K562 (cell line): ENCODE measurements around the gene LMO4. TPM values are rescaled to one million over a fixed set of nuclear protein-coding genes. Genes with fewer than 3 reads are reported as not detected.

Source experiments
- ATAC-seq: fragments of 200-7000 bp; cut with Tn5 transposase; 3 replicates; pipeline ENCODE4 v1.9.1; 2020; ENCODE audit warnings: moderate library complexity
- BruUV-seq: library from RNA; stranded (reverse); fragments of 400-500 nt; replicated peaks from 2 replicates; lab custom pipeline; 2021; lab: Mats Ljungman, UMichigan
- CTCF ChIA-PET: fragments of 300-600 bp; formaldehyde crosslinking; extraction: SDS; loops from one replicate; lab custom pipeline; 2021; ENCODE audit warnings: low intra/inter-chr PET ratio; lab: Yijun Ruan, JAX
- POLR2A ChIA-PET: fragments of 300-600, 350-650 bp; sonication (Branson Sonifier 250); formaldehyde crosslinking; extraction: SDS; loops from one replicate; lab custom pipeline; 2021; ENCODE audit warnings: antibody characterized with exemption, inconsistent platforms; lab: Yijun Ruan, JAX
- DNase-seq, 4 experiments: peaks; one replicate each; pipeline versions ENCODE4 v3.0.0 to v3.0.0-alpha.2; 2011 to 2018; ENCODE audit warnings: low spot score in 3 of 4, mixed read lengths in 3 of 4; ENCODE audit errors: extremely low read depth in 1 of 4
- FAIRE-seq: peaks from 2 replicates; lab custom pipeline; 2011; peaks lifted over from hg19 to GRCh38; lab: Jason Lieb, UNC
- H2AFZ ChIP-seq: 2 replicates; pipeline ENCODE4 v1.6.0; 2011; ENCODE audit warnings: low read depth, low read length, control low read depth, inconsistent platforms
- H3K27ac ChIP-seq: fragments of 200-600 bp; 3 replicates; pipeline ENCODE4 v1.8.0; 2011; ENCODE audit warnings: low read depth, mild to moderate bottlenecking, control low read depth, inconsistent platforms, low read length, moderate library complexity, mixed read lengths; ENCODE audit errors: extremely low read depth
- H3K27me3 ChIP-seq, 2 experiments: fragments of 300-600 bp in 1 of 2; 2 replicates in 1 of 2; 3 replicates in 1 of 2; pipeline versions ENCODE4 v1.6.0 to v1.8.0; 2011; ENCODE audit warnings: inconsistent platforms in 2 of 2, low read length in 2 of 2, mild to moderate bottlenecking in 1 of 2, mixed read lengths in 1 of 2, moderate library complexity in 1 of 2; ENCODE audit not compliant: control insufficient read depth in 2 of 2, insufficient read depth in 2 of 2
- H3K36me3 ChIP-seq: fragments of 300-600 bp; 3 replicates; pipeline ENCODE4 v1.8.0; 2011; ENCODE audit warnings: mild to moderate bottlenecking, low read length, inconsistent platforms; ENCODE audit not compliant: control insufficient read depth, insufficient read depth
- H3K4me1 ChIP-seq, 2 experiments: fragments of 200-600 bp in 1 of 2; replicated peaks in 1 of 2; 2 replicates in 1 of 2; 3 replicates in 1 of 2; pipeline versions ENCODE4 v1.5.1 to v1.8.0; 2011; ENCODE audit warnings: inconsistent platforms in 2 of 2, low read length in 2 of 2, mild to moderate bottlenecking in 1 of 2, mixed read lengths in 1 of 2, moderate library complexity in 1 of 2; ENCODE audit not compliant: control insufficient read depth in 2 of 2, insufficient read depth in 2 of 2
- H3K4me2 ChIP-seq: 2 replicates; pipeline ENCODE4 v1.6.1; 2011; ENCODE audit warnings: low read length, control low read depth, inconsistent platforms, mixed read lengths; ENCODE audit not compliant: insufficient read depth
- H3K4me3 ChIP-seq: fragments of 200-600 bp; sonication (generic), shearing (Covaris generic); 2 replicates; pipeline ENCODE4 v1.5.1; 2016; ENCODE audit warnings: control low read depth, inconsistent platforms
- H3K79me2 ChIP-seq: fragments of 200-600 bp; 3 replicates; pipeline ENCODE4 v1.8.0; 2011; ENCODE audit warnings: low read length, inconsistent platforms; ENCODE audit not compliant: control insufficient read depth, insufficient read depth
- H3K9ac ChIP-seq, 2 experiments: 2 replicates each; pipeline versions ENCODE4 v1.6.0 to v1.6.1; 2011; ENCODE audit warnings: low read depth in 2 of 2, low read length in 2 of 2, control low read depth in 1 of 2, inconsistent platforms in 1 of 2, mild to moderate bottlenecking in 1 of 2, mixed read lengths in 1 of 2; ENCODE audit not compliant: insufficient read depth in 1 of 2
- H3K9me1 ChIP-seq: one replicate; pipeline ENCODE4 v1.6.0; 2011; ENCODE audit warnings: inconsistent platforms, mild to moderate bottlenecking, low read length, moderate library complexity; ENCODE audit not compliant: control insufficient read depth, insufficient read depth
- H3K9me3 ChIP-seq: replicated peaks from 2 replicates; pipeline ENCODE4 v1.5.1; 2011; ENCODE audit warnings: low read depth, low read length, inconsistent platforms; ENCODE audit not compliant: control insufficient read depth, insufficient read depth
- H4K20me1 ChIP-seq: replicated peaks from 2 replicates; pipeline ENCODE4 v1.6.1; 2011; ENCODE audit warnings: low read length, inconsistent platforms, mixed read lengths; ENCODE audit not compliant: control insufficient read depth, insufficient read depth
- ATF2 ChIP-seq: sonication (generic); formaldehyde crosslinking; IDR thresholded peaks from 2 replicates; pipeline ENCODE4 v1.8.1; 2022; ENCODE audit warnings: missing genetic modification reagents
- CBFA2T3 ChIP-seq: fragments of 450-650 bp; IDR thresholded peaks from 2 replicates; pipeline ENCODE4 v1.6.1; 2017
- EP400 ChIP-seq: fragments of 450-650 bp; IDR thresholded peaks from 2 replicates; pipeline ENCODE4 v1.6.1; 2017; ENCODE audit warnings: antibody characterized with exemption, mild to moderate bottlenecking, moderate library complexity
- ESRRA ChIP-seq: fragments of 450-650 bp; IDR thresholded peaks from 2 replicates; pipeline ENCODE4 v1.6.1; 2014; ENCODE audit warnings: low read depth, mild to moderate bottlenecking, moderate library complexity, borderline replicate concordance
- HDAC8 ChIP-seq: fragments of 450-650 bp; IDR thresholded peaks from 2 replicates; pipeline ENCODE4 v1.6.1; 2016; ENCODE audit warnings: mild to moderate bottlenecking, missing genetic modification characterization, moderate library complexity, missing compliant biosample characterization
- NR2F6 ChIP-seq: fragments of 450-650 bp; formaldehyde crosslinking; IDR thresholded peaks from 2 replicates; pipeline ENCODE4 v1.4.0; 2020; ENCODE audit warnings: mild to moderate bottlenecking
- SAFB2 ChIP-seq: fragments of 200-400 bp; formaldehyde crosslinking; IDR thresholded peaks from 2 replicates; pipeline ENCODE4 v1.6.1; 2018; ENCODE audit warnings: borderline replicate concordance, low read length, low read depth, moderate library complexity; ENCODE audit not compliant: severe bottlenecking
- SRSF3 ChIP-seq: fragments of 200-400 bp; formaldehyde crosslinking; IDR thresholded peaks from 2 replicates; pipeline ENCODE4 v1.6.1; 2016; ENCODE audit warnings: mild to moderate bottlenecking, low read length, moderate library complexity; ENCODE audit not compliant: insufficient read depth
- WHSC1 ChIP-seq: IDR thresholded peaks from one replicate; pipeline ENCODE4 v1.6.1; 2012; ENCODE audit warnings: low read length, control low read depth, inconsistent platforms
- ZBED1 ChIP-seq: IDR thresholded peaks from 2 replicates; pipeline ENCODE4 v1.6.1; 2014
- ZNF146 ChIP-seq: IDR thresholded peaks from one replicate; pipeline ENCODE4 v1.6.1; 2018; ENCODE audit warnings: missing compliant biosample characterization; ENCODE audit not compliant: unreplicated experiment
- ZNF197 ChIP-seq: fragments of 200-800 bp; sonication (Bioruptor generic); IDR thresholded peaks from 2 replicates; pipeline ENCODE4 v1.6.1; 2016; ENCODE audit warnings: low read depth, missing genetic modification characterization, missing compliant biosample characterization
- ZNF280A ChIP-seq: fragments of 450-650 bp; IDR thresholded peaks from 2 replicates; pipeline ENCODE4 v1.6.1; 2018; ENCODE audit warnings: mild to moderate bottlenecking, low read depth; ENCODE audit not compliant: partially characterized antibody
- WGBS: fragments of 100-300 bp; shearing (Covaris generic); methylation state at CpG from one replicate; pipeline ENCODE4 v1.1.6; 2016; ENCODE audit warnings: low coverage, mixed read lengths; ENCODE audit not compliant: insufficient coverage; ENCODE audit errors: missing lambda C conversion rate; 5-methylcytosine and 5-hydroxymethylcytosine counted together
- in situ Hi-C: fragments of 300-500 bp; cut with MboI; formaldehyde crosslinking; loops from 4 replicates; pipeline ENCODE4 v1.15.0; 2018; ENCODE audit warnings: inconsistent platforms, mixed read lengths
- intact Hi-C: fragments of 100-400 bp; cut with micrococcal nuclease; formaldehyde crosslinking; loops from 2 replicates; pipeline ENCODE4 v1.14.2; 2022
- polyA plus RNA-seq, 8 experiments: library from polyadenylated mRNA; depleted of rRNA in 4 of 8; stranded (reverse) in 5 of 8; unstranded in 3 of 8; fragments of >200 nt; fragmentation: Nextera tagmentation in 2 of 8; fragmentation: Illumina TruSeq in 1 of 8; extraction: Ambion mirVana in 2 of 8; extraction: Trizol in 1 of 8; gene quantifications; 2 replicates each; pipeline versions ENCODE4 v1.2.1 to v1.2.3, GENCODE V29; 2011 to 2014; ENCODE audit warnings: inconsistent platforms in 1 of 8, missing spikeins in 1 of 8
- total RNA-seq, 7 experiments: library from RNA; depleted of rRNA in 6 of 7; stranded (reverse); fragments of >200 nt in 6 of 7; fragmentation: Illumina TruSeq in 2 of 7; extraction: Trizol in 2 of 7; gene quantifications; 2 replicates each; pipeline versions ENCODE4 v1.2.1 to v1.2.3, GENCODE V29; 2011 to 2021; ENCODE audit warnings: low replicate concordance in 1 of 7

LMO4 gene
- total and polyA plus RNA-seq, 9 of the 15 experiments (the other 6 are each of a cell fraction or from before 2014, with no cell fraction given): 3.1 to 35.3 (median 22.4) TPM

- in situ Hi-C loops: no loop called here
- H3K79me2 ChIP-seq: no peaks in the 10 kb centered on the region
- no peaks in the 10 kb centered on the region for H3K36me3 ChIP-seq
- no peak overlapping the region for H3K9ac ChIP-seq
- no peak for FAIRE-seq
- no peak for DNase-seq
- peaks cover 17 to 26% of the 10 kb centered on the region in 2 experiments; a peak in 4 of 5 replicates for H3K27me3 ChIP-seq
- intact Hi-C loops: no loop called here
- H3K9me1 ChIP-seq: no peaks in the 10 kb centered on the region
- ChIA-PET POLR2A (interaction anchor here (3.8 kb wide), 1 partner anchor 23 kb away, joined by 11 read pairs; the partner anchor contains the start of gene LMO4), CTCF (no interaction called here)
- WGBS: 5% methylated on average over 5 of the region's 5 CpGs
- TF ChIP-seq ZNF146 (CRISPR knock-in tag): no peak
- H3K4me1 ChIP-seq: no peaks in the 10 kb centered on the region
- BruUV-seq: no TSS peak
- ATAC-seq: no peak
- H3K9me3 ChIP-seq: no peaks in the 10 kb centered on the region
- H4K20me1 ChIP-seq: no peaks in the 10 kb centered on the region
- no peak overlapping the region for H3K4me2 ChIP-seq
- H3K27ac ChIP-seq: no peak overlapping the region
- H2AFZ ChIP-seq: no peak overlapping the region
- H3K4me3 ChIP-seq: no peak overlapping the region
Observed at GRCh38 chr1:87305151-87305550, 23.5 kb upstream of the LMO4 start.

- intact Hi-C loops: no loop called here
- TF ChIP-seq ZNF197 (CRISPR knock-in tag) (no peak), CBFA2T3 (no peak), HDAC8 (tag) (no peak), EP400 (no peak), WHSC1 (no peak), ZNF280A (no peak), ESRRA (no peak), ATF2 (CRISPR knock-in tag) (no peak), ZBED1 (no peak), SAFB2 (no peak), NR2F6 (CRISPR knock-in tag) (no peak), SRSF3 (no peak)
- TF ChIP-seq, all 486 proteins: peak for 0
- in situ Hi-C loops: no loop called here
- Histone ChIP-seq H3K36me3 (no peaks in the 10 kb centered on the region), H4K20me1 (no peaks in the 10 kb centered on the region), H3K79me2 (no peaks in the 10 kb centered on the region), H3K9me3 (no peaks in the 10 kb centered on the region), H3K9me1 (no peaks in the 10 kb centered on the region), H3K4me2 (no peak overlapping the region), H2AFZ (no peak overlapping the region), H3K9ac (no peak overlapping the region), H3K4me3 (no peak overlapping the region), H3K27ac (no peak overlapping the region), H3K27me3 (peaks cover 19 to 26% of the 10 kb centered on the region in 2 experiments; a peak in 4 of 5 replicates), H3K4me1 (no peaks in the 10 kb centered on the region)
- ChIA-PET POLR2A (interaction anchor here (3.8 kb wide), 1 partner anchor 23 kb away, joined by 11 read pairs; the partner anchor contains the start of gene LMO4), CTCF (no interaction called here)
- no TSS peak for BruUV-seq
- DNase-seq (no peak), FAIRE-seq (no peak), ATAC-seq (no peak)
- 1% methylated on average over 7 of the region's 7 CpGs for WGBS
Observed at GRCh38 chr1:87305762-87306161, 22.9 kb upstream of the LMO4 start.
